ENCODE data around the gene MISP. TPM values are rescaled to one million over a fixed set of nuclear protein-coding genes. Genes with fewer than 3 reads are reported as not detected.

The MISP gene
- total and polyA plus RNA-seq, 2 of the 13 experiments (the other 11 are each of a cell fraction or from before 2014, with no cell fraction given) = 0.67 to 1.3 TPM

- peak; percentile 91 for TF ChIP-seq ZNF710 (CRISPR knock-in tag; IDR thresholded peaks at IDR 0.05; ENCODE audit: borderline replicate concordance)
- TF ChIP-seq ZBTB39 (CRISPR knock-in tag; IDR thresholded peaks at IDR 0.05) = peak; percentile 89; the same call in 1 of the 2 replicates
- TF ChIP-seq NCOA5 (CRISPR knock-in tag; IDR thresholded peaks at IDR 0.05) = no peak
- peak; percentile 69; the same call in 1 of the 2 replicates for TF ChIP-seq KLF11 (CRISPR knock-in tag; IDR thresholded peaks at IDR 0.05)
- peak; percentile 85 for TF ChIP-seq FOXP4 (CRISPR knock-in tag; IDR thresholded peaks at IDR 0.05)
- TF ChIP-seq PITX1 (CRISPR knock-in tag; IDR thresholded peaks at IDR 0.05) = peak; percentile 99
- TF ChIP-seq PCBP2 (optimal IDR thresholded peaks at IDR 0.05; ENCODE audit: low read depth, low read length, poor library complexity, severe bottlenecking) = no peak
- TF ChIP-seq HMGXB3 (CRISPR knock-in tag; IDR thresholded peaks at IDR 0.05; ENCODE audit: borderline replicate concordance) = peak; percentile 65; the same call in 1 of the 2 replicates
- peak; percentile 56; the same call in 1 of the 2 replicates for TF ChIP-seq ETV6 (CRISPR knock-in tag; conservative IDR thresholded peaks at IDR 0.05)
- TF ChIP-seq ZNF234 (CRISPR knock-in tag; conservative IDR thresholded peaks at IDR 0.05) = 0 out of 2 replicates have a peak, but pooled peaks have one; percentile 55
- no peak for TF ChIP-seq ZKSCAN5 (CRISPR knock-in tag; IDR thresholded peaks at IDR 0.05)
- no peak for TF ChIP-seq LRRFIP1 (CRISPR knock-in tag; conservative IDR thresholded peaks at IDR 0.05)
- peak; percentile 42; the same call in 1 of the 2 replicates for TF ChIP-seq EEA1 (CRISPR knock-in tag; IDR thresholded peaks at IDR 0.05; ENCODE audit: borderline replicate concordance)
- peak; percentile 62; the same call in 1 of the 2 replicates for TF ChIP-seq ZNF547 (CRISPR knock-in tag; IDR thresholded peaks at IDR 0.05)
- TF ChIP-seq U2AF2 (IDR thresholded peaks at IDR 0.05; ENCODE audit: low read depth, low read length) = no peak
Observed at GRCh38 chr19:738509-739128, 12.3 kb upstream of the MISP start (continued).

All from HepG2 (cell line).